HL-60 (cell line): ENCODE measurements around the gene HIVEP1.
A peak's percentile ranks its signal among the peaks of the same experiment; 100 is the strongest.

Experiments used
- DNase-seq, 2 experiments: peaks; one replicate each; pipeline ENCODE4 v3.0.0-alpha.2; 2010 to 2020; ENCODE audit warnings: low read depth in 1 of 2, low spot score in 1 of 2
- H3K27ac ChIP-seq: fragments of 250-450 bp; sonication (Bioruptor Pico); replicated peaks from 2 replicates; pipeline ENCODE4 v1.5.1; 2020; ENCODE audit warnings: mild to moderate bottlenecking, moderate library complexity
- H3K27me3 ChIP-seq: fragments of 250-450 bp; sonication (Bioruptor Pico); 2 replicates; pipeline ENCODE4 v1.5.1; 2021; ENCODE audit warnings: mild to moderate bottlenecking, moderate library complexity; ENCODE audit not compliant: insufficient read depth, poor library complexity, severe bottlenecking
- H3K4me3 ChIP-seq: replicated peaks from 2 replicates; pipeline ENCODE4 v1.5.1; 2011; ENCODE audit warnings: mild to moderate bottlenecking, control low read depth, low read length; ENCODE audit not compliant: insufficient read depth
- CTCF ChIP-seq: IDR thresholded peaks from one replicate; pipeline ENCODE4 v1.5.1; 2011; ENCODE audit warnings: low read length, control low read depth, inconsistent platforms; ENCODE audit not compliant: insufficient read depth
- GABPA ChIP-seq: IDR thresholded peaks from 2 replicates; pipeline ENCODE4 v1.6.1; 2012; ENCODE audit warnings: low read depth
- POLR2AphosphoS5 ChIP-seq: IDR thresholded peaks from 2 replicates; pipeline ENCODE4 v1.6.1; 2012; ENCODE audit warnings: low read depth
- SPI1 ChIP-seq: IDR thresholded peaks from 2 replicates; pipeline ENCODE4 v1.6.1; 2012; ENCODE audit warnings: low read depth, mild to moderate bottlenecking, borderline replicate concordance
- TF ChIP-seq, protein P1 (sequence below): IDR thresholded peaks from 2 replicates; pipeline ENCODE4 v1.6.1; 2012; ENCODE audit warnings: low read depth; ENCODE audit not compliant: insufficient replicate concordance

The HIVEP1 gene

DNA sequence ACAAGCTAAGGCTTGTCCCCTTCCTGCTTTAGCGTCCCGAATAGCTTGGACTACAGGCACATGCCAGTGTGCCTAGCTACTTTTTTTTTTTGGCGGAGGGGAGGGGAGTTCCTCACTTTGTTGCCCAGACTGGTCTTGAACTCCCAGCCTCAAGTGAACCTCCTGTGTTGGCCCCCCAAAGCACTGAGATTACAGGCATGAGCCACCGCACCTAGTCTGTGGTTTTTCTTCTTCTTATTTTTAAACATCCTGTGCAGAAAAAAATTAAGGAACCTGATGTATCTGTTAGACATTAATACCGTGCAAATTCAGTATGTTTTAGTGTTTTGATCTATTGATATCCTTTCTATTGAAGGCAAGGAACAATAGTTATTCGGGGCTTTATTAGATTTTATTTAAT lies 25.7 kb downstream of the HIVEP1 start:
- peak in 1 of 2 experiments; percentile 31 for DNase-seq
- TF ChIP-seq SPI1 (no peak), CTCF (no peak), GABPA (no peak), POLR2AphosphoS5 (no peak)
- TF ChIP-seq, protein P1, sequence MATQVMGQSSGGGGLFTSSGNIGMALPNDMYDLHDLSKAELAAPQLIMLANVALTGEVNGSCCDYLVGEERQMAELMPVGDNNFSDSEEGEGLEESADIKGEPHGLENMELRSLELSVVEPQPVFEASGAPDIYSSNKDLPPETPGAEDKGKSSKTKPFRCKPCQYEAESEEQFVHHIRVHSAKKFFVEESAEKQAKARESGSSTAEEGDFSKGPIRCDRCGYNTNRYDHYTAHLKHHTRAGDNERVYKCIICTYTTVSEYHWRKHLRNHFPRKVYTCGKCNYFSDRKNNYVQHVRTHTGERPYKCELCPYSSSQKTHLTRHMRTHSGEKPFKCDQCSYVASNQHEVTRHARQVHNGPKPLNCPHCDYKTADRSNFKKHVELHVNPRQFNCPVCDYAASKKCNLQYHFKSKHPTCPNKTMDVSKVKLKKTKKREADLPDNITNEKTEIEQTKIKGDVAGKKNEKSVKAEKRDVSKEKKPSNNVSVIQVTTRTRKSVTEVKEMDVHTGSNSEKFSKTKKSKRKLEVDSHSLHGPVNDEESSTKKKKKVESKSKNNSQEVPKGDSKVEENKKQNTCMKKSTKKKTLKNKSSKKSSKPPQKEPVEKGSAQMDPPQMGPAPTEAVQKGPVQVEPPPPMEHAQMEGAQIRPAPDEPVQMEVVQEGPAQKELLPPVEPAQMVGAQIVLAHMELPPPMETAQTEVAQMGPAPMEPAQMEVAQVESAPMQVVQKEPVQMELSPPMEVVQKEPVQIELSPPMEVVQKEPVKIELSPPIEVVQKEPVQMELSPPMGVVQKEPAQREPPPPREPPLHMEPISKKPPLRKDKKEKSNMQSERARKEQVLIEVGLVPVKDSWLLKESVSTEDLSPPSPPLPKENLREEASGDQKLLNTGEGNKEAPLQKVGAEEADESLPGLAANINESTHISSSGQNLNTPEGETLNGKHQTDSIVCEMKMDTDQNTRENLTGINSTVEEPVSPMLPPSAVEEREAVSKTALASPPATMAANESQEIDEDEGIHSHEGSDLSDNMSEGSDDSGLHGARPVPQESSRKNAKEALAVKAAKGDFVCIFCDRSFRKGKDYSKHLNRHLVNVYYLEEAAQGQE: no peak

GRCh38 chr6:12039540-12040459 lies 27.7 kb downstream of the HIVEP1 start:
- no peak overlapping the region for H3K27ac ChIP-seq

More for the DNA sequence above, 25.7 kb downstream of the HIVEP1 start:
- no peak overlapping the region for H3K27ac ChIP-seq
- no peak overlapping the region for H3K4me3 ChIP-seq
- no peaks in the 10 kb centered on the region for H3K27me3 ChIP-seq

DNA sequence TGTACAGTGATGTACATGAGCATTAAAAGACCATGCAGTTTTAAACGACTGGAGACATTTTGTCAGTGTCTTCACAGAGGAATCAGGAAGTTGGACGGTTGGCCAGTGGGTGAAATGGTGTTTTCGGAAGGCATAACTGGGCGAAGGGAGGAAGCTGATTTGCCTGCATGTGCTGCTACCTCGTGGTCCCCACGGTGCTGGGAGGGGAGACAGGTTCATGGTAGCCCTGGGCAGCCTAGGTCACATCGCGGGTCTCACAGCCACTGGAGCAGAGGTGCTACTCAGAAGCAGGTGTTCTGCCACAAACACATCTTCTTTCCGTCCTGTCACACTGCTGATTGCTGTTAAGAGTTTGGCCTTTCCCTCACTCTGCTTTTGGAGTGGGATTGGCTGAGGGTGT lies 35.2 kb downstream of the HIVEP1 start:
- no peaks in the 10 kb centered on the region for H3K27me3 ChIP-seq
- no peak for TF ChIP-seq SPI1
- no peak for TF ChIP-seq CTCF
- TF ChIP-seq, protein P1: no peak
- no peak for TF ChIP-seq POLR2AphosphoS5
- no peak for TF ChIP-seq GABPA
- DNase-seq: peak in 1 of 2 experiments; percentile 48
- H3K27ac ChIP-seq: peak overlapping the region; percentile 47
- H3K4me3 ChIP-seq: no peak overlapping the region

More at GRCh38 chr6:12039540-12040459, 27.7 kb downstream of the HIVEP1 start:
- DNase-seq: no peak
- H3K4me3 ChIP-seq: no peak overlapping the region
- TF ChIP-seq SPI1 (no peak), CTCF (no peak), GABPA (no peak), POLR2AphosphoS5 (no peak)
- TF ChIP-seq, protein P1: no peak
- H3K27me3 ChIP-seq: no peaks in the 10 kb centered on the region
